Measurements from ENCODE around the gene SEMA4A.

- TF ChIP-seq CTCF (conservative IDR thresholded peaks at IDR 0.05; ENCODE audit: low read length): no peak
- TF ChIP-seq EZH2phosphoT487 (IDR thresholded peaks at IDR 0.05; ENCODE audit: borderline replicate concordance, low read depth, low read length): no peak
Observed at GRCh38 chr1:156155756-156156510, 2.5 kb downstream of the SEMA4A start.
